Activated T-helper 1 cell treated with Interleukin-2 at 50 U/mL for 16 hours (primary cell): ENCODE measurements around the gene NAALADL2.
"Not testable (repeated sequence)": the region's sequence is repeated elsewhere in the genome, so short reads cannot be mapped to it uniquely, and the experiment has no call there.

ENCODE experiments used
- DNase-seq: peaks from one replicate; pipeline ENCODE4 v3.0.0-alpha.2; 2020; ENCODE audit warnings: low read depth

Gene NAALADL2

GRCh38 chr3:175266478-175266877, 407.3 kb downstream of the NAALADL2 start:
- DNase-seq: no peak

- no peak for DNase-seq
Measured at GRCh38 chr3:175267121-175267531, 408.0 kb downstream of the NAALADL2 start.

- DNase-seq: no peak
Measured at GRCh38 chr3:175267561-175267960, 408.4 kb downstream of the NAALADL2 start.

GRCh38 chr3:175269394-175269793, 410.3 kb downstream of the NAALADL2 start:
- DNase-seq: no peak

GRCh38 chr3:175270198-175270837, 411.2 kb downstream of the NAALADL2 start:
- DNase-seq: no peak

- no peak for DNase-seq
Measured at GRCh38 chr3:175270866-175271265, 411.7 kb downstream of the NAALADL2 start.

- not testable (repeated sequence) for DNase-seq
Measured at GRCh38 chr3:175271465-175271864, 412.3 kb downstream of the NAALADL2 start.

GRCh38 chr3:175272392-175272791, 413.3 kb downstream of the NAALADL2 start:
- DNase-seq: no peak

GRCh38 chr3:175273573-175273972, 414.4 kb downstream of the NAALADL2 start:
- DNase-seq: no peak

GRCh38 chr3:175274056-175274455, 414.9 kb downstream of the NAALADL2 start:
- no peak for DNase-seq

- DNase-seq: no peak
Measured at GRCh38 chr3:175274474-175275218, 415.5 kb downstream of the NAALADL2 start.

GRCh38 chr3:175278680-175279079, 419.5 kb downstream of the NAALADL2 start:
- DNase-seq: no peak

GRCh38 chr3:175279457-175279856, 420.3 kb downstream of the NAALADL2 start:
- no peak for DNase-seq

- no peak for DNase-seq
Measured at GRCh38 chr3:175279911-175280310, 420.8 kb downstream of the NAALADL2 start.

GRCh38 chr3:175287361-175287963, 428.3 kb downstream of the NAALADL2 start:
- DNase-seq: no peak

- no peak for DNase-seq
Measured at GRCh38 chr3:175288621-175289020, 429.5 kb downstream of the NAALADL2 start.

GRCh38 chr3:175294793-175295192, 435.7 kb downstream of the NAALADL2 start:
- DNase-seq: no peak

GRCh38 chr3:175295248-175296130, 436.4 kb downstream of the NAALADL2 start:
- no peak for DNase-seq

- no peak for DNase-seq
Measured at GRCh38 chr3:175297216-175297615, 438.1 kb downstream of the NAALADL2 start.

- DNase-seq: no peak
Measured at GRCh38 chr3:175301741-175302140, 442.6 kb downstream of the NAALADL2 start.

GRCh38 chr3:175304404-175304803, 445.3 kb downstream of the NAALADL2 start:
- DNase-seq: no peak

- DNase-seq: no peak
Measured at GRCh38 chr3:175307642-175308041, 448.5 kb downstream of the NAALADL2 start.
